Gastroesophageal sphincter (tissue), 4 donors: ENCODE measurements around the gene BACH2. TPM values are rescaled to one million over a fixed set of nuclear protein-coding genes. Genes with fewer than 3 reads are reported as not detected.
"Not testable (repeated sequence)": the region's sequence is repeated elsewhere in the genome, so short reads cannot be mapped to it uniquely, and the experiment has no call there.

ENCODE experiments used
- ATAC-seq: fragments of 150-250 bp; one replicate; pipeline ENCODE4 v1.9.1; 2016; ENCODE audit warnings: mild to moderate bottlenecking, moderate library complexity
- H3K27ac ChIP-seq, 4 donors: fragments of 200-600 bp; sonication (generic) in 3 of 4; 1 replicate in 3 of 4; 2 replicates in 1 of 4; pipeline ENCODE4 v1.5.1; 2016 to 2019
- H3K27me3 ChIP-seq: fragments of 200-600 bp; sonication (generic); one replicate; pipeline ENCODE4 v1.5.1; 2019
- H3K36me3 ChIP-seq, 2 donors: fragments of 200-600 bp; sonication (generic); one replicate each; pipeline ENCODE4 v1.5.1; 2019; ENCODE audit warnings: control low read depth in 1 of 2
- H3K4me1 ChIP-seq, 3 donors: fragments of 200-600 bp; sonication (generic); 1 replicate in 2 of 3; 2 replicates in 1 of 3; pipeline ENCODE4 v1.5.1; 2016 to 2019; ENCODE audit warnings: control low read depth in 2 of 3
- H3K4me3 ChIP-seq, 2 donors: fragments of 200-600 bp; sonication (generic); one replicate each; pipeline ENCODE4 v1.5.1; 2019; ENCODE audit warnings: mild to moderate bottlenecking in 1 of 2, moderate library complexity in 1 of 2
- H3K9me3 ChIP-seq, 3 donors: fragments of 200-600 bp; sonication (generic); one replicate each; pipeline ENCODE4 v1.5.1; 2017 to 2019; ENCODE audit warnings: control low read depth in 2 of 3
- EP300 ChIP-seq: sonication (generic); formaldehyde crosslinking; IDR thresholded peaks from one replicate; pipeline ENCODE4 v1.6.1; 2017; ENCODE audit warnings: antibody characterized with exemption, mild to moderate bottlenecking
- POLR2A ChIP-seq, 2 donors: fragments of 450-650 bp; IDR thresholded peaks; one replicate each; pipeline ENCODE4 v1.6.1; 2017; ENCODE audit warnings: antibody characterized with exemption in 2 of 2, mild to moderate bottlenecking in 2 of 2, moderate library complexity in 1 of 2
- POLR2AphosphoS5 ChIP-seq: sonication (generic); formaldehyde crosslinking; IDR thresholded peaks from one replicate; pipeline ENCODE4 v1.6.1; 2017; ENCODE audit warnings: antibody characterized with exemption
- WGBS, 2 donors: methylation state at CpG; one replicate each; pipeline ENCODE4 v1.1.5; 2018; ENCODE audit warnings: low coverage in 1 of 2; 5-methylcytosine and 5-hydroxymethylcytosine counted together
- total RNA-seq, 4 donors: library from RNA; depleted of rRNA; stranded (reverse); fragments of >200 nt; gene quantifications; one replicate each; pipeline ENCODE4 v1.1.0, GENCODE V29; 2016
- TF ChIP-seq, protein P1 (sequence below), 4 experiments: fragments of 200-600 bp in 2 of 4; fragments of 450-650 bp in 2 of 4; sonication (generic) in 1 of 4; IDR thresholded peaks; one replicate each; pipeline ENCODE4 v1.5.1; 2017 to 2019; ENCODE audit warnings: antibody characterized with exemption in 4 of 4, mild to moderate bottlenecking in 2 of 4, moderate library complexity in 2 of 4

The BACH2 gene
- total RNA-seq, 4 donors from 2014 or later = 3.5 to 10.4 (median 3.9) TPM

DNA sequence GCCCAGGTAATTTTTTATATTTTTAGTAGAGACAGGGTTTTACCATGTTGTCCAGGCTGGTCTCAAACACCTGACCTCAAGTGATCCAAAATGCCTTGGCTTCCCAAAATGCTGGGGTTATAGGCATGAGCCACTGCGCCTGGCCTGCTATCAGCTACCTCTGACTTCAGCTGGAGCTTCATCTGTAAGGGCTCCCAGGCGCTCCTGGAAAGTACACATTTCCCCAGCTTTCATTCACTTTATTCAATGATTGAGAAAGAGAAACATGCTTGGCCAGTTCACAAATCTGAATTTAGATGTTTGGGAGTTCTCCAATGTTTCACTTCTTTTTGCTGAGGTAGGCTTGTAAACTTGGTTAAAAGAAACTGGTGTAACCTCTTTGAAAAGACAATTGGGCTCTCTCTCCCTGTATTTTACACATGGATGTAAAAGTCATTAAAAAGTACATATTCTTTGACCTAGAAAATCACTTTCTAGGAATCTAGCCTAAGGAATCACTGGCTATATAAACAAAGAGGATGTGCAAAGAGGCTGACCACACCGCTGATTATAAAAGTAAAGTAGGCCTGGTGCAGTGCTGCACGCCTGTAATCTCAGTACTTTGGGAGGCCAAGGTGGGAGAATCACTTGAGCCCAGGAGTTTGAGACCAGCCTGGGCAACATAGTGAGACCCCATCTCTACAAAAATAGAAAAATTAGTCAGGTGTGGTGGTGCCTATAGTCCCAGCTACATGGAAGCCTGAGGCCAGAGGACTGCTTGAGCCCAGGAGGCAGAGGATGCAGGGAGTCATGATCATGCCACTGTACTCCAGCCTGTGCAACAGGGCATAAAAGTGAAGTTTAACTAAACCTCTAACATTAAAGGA, 128.9 kb downstream of the BACH2 start:
- H3K36me3 ChIP-seq = no peaks in the 10 kb centered on the region
- peaks cover 0 to 18% (median 12%) of the 10 kb centered on the region in 3 donors for H3K4me1 ChIP-seq
- no peaks in the 10 kb centered on the region for H3K9me3 ChIP-seq
- no peaks in the 10 kb centered on the region for H3K27me3 ChIP-seq
- H3K27ac ChIP-seq = peak overlapping the region in 1 of 4 donors; percentile 14
- ATAC-seq = no peak
- WGBS, 2 donors = 50 to 80% methylated on average over 1 to 4 of the region's 4 CpGs
- TF ChIP-seq POLR2AphosphoS5 = no peak
- TF ChIP-seq EP300 = no peak
- TF ChIP-seq, protein P1, sequence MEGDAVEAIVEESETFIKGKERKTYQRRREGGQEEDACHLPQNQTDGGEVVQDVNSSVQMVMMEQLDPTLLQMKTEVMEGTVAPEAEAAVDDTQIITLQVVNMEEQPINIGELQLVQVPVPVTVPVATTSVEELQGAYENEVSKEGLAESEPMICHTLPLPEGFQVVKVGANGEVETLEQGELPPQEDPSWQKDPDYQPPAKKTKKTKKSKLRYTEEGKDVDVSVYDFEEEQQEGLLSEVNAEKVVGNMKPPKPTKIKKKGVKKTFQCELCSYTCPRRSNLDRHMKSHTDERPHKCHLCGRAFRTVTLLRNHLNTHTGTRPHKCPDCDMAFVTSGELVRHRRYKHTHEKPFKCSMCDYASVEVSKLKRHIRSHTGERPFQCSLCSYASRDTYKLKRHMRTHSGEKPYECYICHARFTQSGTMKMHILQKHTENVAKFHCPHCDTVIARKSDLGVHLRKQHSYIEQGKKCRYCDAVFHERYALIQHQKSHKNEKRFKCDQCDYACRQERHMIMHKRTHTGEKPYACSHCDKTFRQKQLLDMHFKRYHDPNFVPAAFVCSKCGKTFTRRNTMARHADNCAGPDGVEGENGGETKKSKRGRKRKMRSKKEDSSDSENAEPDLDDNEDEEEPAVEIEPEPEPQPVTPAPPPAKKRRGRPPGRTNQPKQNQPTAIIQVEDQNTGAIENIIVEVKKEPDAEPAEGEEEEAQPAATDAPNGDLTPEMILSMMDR (IDR thresholded peaks at IDR 0.05) = no peak
- TF ChIP-seq POLR2A (IDR thresholded peaks at IDR 0.05) = no peak
- no peak overlapping the region for H3K4me3 ChIP-seq

DNA sequence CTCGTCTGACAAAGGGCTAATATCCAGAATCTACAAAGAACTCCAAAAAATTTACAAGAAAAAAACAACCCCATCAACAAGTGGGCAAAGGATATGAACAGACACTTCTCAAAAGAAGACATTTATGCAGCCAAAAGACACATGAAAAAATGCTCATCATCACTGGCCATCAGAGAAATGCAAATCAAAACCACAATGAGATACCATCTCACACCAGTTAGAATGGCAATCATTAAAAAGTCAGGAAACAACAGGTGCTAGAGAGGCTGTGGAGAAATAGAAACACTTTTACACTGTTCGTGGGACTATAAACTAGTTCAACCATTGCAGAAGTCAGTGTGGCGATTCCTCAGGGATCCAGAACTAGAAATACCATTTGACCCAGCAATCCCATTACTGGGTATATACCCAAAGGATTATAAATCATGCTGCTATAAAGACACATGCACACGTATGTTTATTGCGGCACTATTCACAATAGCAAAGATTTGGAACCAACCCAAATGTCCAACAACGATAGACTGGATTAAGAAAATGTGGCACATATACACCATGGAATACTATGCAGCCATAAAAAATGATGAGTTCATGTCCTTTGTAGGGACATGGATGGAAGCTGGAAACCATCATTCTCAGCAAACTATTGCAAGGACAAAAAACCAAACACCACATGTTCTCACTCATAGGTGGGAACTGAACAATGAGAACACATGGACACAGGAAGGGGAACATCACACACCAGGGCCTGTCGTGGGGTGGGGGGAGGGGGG, 130.3 kb downstream of the BACH2 start:
- H3K27me3 ChIP-seq, ATAC-seq, H3K27ac ChIP-seq, H3K9me3 ChIP-seq, H3K4me3 ChIP-seq, H3K36me3 ChIP-seq: not testable (repeated sequence)
- 85 to 86% methylated on average over 3 of the region's 7 CpGs for WGBS, 2 donors
- peaks cover 0 to 18% (median 12%) of the 10 kb centered on the region in 3 donors for H3K4me1 ChIP-seq

DNA sequence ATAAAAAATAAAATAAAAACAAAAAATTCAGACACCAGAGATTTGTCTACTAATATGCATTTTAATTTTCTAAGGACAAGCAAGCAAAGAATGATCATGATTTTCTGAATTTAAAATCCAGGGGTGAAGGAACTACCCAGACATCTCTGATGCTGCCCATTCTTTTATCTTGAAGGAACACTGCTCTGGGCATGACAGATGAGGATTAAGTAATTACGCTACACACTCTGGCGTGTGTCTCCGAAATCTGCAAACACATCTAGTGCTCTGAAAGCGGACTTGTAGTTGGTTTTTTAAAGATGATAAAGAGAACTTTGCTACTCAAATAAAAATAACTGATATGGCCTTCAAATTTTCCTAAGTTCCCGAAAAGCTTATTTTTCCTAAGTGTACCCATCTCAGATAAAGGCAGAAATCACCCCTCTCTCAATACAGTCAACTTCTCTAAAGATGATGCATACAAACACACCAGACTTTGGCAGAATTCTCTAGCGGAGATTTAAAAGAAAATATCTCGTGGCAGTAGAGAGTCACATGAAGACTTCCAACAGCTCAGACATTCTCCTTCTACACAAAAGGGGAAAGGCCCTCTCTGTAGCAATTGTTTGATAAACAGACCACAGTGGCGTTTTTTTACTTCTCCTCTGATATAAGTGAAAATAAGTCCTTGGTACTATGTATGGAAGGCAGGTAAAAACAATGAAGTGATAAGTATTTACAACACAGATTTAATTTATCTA, 133.8 kb downstream of the BACH2 start:
- no peaks in the 10 kb centered on the region for H3K27me3 ChIP-seq
- no peaks in the 10 kb centered on the region for H3K9me3 ChIP-seq
- TF ChIP-seq POLR2A (IDR thresholded peaks at IDR 0.05) (no peak), EP300 (no peak), POLR2AphosphoS5 (no peak)
- TF ChIP-seq, protein P1 (IDR thresholded peaks at IDR 0.05) = no peak
- H3K36me3 ChIP-seq = no peaks in the 10 kb centered on the region
- 74 to 84% methylated on average over 4 to 8 of the region's 8 CpGs for WGBS, 2 donors
- H3K4me3 ChIP-seq = no peak overlapping the region
- H3K27ac ChIP-seq = no peak overlapping the region
- H3K4me1 ChIP-seq = peaks cover 0 to 23% (median 9%) of the 10 kb centered on the region in 3 donors
- ATAC-seq = no peak

DNA sequence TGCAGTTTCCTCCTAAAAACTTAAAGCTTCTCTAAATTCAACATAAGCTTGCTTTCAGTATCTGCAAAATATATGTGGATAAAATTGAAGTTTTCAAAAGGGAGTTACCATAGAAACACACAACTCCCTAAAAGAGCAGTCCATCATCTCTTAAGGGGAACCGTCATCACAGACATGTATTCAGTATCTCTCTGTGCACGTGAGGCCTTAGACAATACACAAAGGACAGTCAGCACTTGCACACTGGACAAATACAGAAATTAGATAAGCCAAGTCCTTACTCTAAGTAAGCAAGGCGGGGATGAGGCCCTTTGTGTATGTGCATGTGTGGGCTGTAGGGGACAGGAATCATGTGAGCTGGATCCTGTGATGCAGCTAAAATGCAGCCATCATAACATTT, 136.6 kb downstream of the BACH2 start:
- peak overlapping the region; percentile 18 to 48 (median 33) for H3K27ac ChIP-seq

More for the DNA sequence above, 136.6 kb downstream of the BACH2 start:
- Histone ChIP-seq H3K36me3 (no peaks in the 10 kb centered on the region), H3K27me3 (no peaks in the 10 kb centered on the region), H3K9me3 (no peaks in the 10 kb centered on the region), H3K4me3 (no peak overlapping the region), H3K4me1 (peaks cover 6 to 45% (median 9%) of the 10 kb centered on the region in 3 donors)
- no peak for ATAC-seq
- TF ChIP-seq POLR2A (IDR thresholded peaks at IDR 0.05) = no peak
- TF ChIP-seq EP300 = no peak
- TF ChIP-seq, protein P1 (IDR thresholded peaks at IDR 0.05) = no peak
- no peak for TF ChIP-seq POLR2AphosphoS5
- 41 to 46% methylated on average over 3 of the region's 3 CpGs for WGBS, 2 donors
